DMS153 treated with DMSO at 0.1 percent for 48 hours (cell line): ENCODE data around the gene CCDC112.

Experiments
- DNase-seq: peaks from one replicate; lab custom pipeline; 2025; ENCODE audit not compliant: unreplicated experiment; lab: John Stamatoyannopoulos, UW

The CCDC112 gene

DNA sequence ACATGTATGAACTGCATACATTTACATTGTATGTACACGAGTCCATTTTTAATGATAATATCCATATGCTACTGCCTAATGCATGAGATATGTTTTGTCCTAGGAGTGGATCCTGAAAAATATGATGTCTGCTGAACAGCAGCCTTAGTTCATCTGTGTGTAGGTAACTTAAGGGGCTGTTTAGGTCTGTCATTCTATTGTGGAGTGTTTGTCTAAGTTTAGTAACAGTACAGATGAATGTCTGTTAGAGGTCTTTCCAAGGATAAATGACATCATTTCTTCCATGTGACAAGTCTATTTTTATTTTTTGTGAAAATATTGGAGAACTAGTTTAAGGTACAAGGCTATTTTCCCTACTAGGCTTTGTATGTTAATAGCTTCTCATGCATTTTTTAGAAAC, 22.6 kb upstream of the CCDC112 start:
- DNase-seq, result no peak

DNA sequence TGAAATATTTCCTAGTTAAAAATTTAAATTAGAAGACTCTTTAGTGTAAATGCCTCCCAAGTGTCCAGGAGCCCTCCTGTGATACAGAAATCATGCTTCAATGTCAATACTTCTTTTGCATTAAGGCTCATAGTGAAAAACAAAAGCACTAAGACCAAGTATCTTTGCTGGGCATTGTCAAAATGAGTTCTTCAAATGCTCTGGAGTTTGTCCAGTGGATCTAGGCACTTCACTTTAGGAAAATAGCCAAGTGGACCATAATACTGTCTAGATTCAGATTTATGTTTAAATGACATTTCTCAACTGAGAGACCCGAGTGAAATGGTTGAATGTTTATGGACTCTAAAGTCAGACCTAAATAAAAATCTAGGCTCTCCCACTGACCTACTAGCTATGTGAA, 21.3 kb upstream of the CCDC112 start:
- DNase-seq, result no peak

DNA sequence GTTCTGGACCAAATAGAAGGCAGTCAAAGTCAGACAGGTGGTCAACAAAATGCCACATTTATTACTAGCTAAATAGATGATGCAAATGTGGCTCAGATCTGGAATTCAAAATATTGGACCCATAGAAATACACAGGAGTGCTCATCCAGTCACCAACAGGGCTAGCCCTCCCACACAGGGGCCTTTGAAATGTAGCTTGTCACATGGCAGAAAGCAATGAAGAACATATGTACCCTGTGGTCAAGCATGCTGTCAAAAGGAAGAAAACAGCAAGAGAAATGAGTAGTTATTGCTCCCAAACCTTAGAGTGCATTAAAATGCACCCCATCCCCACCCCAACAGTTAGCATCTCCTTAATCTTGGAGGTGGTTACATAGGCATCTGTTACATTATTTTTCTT, 20.9 kb upstream of the CCDC112 start:
- no peak for DNase-seq

DNA sequence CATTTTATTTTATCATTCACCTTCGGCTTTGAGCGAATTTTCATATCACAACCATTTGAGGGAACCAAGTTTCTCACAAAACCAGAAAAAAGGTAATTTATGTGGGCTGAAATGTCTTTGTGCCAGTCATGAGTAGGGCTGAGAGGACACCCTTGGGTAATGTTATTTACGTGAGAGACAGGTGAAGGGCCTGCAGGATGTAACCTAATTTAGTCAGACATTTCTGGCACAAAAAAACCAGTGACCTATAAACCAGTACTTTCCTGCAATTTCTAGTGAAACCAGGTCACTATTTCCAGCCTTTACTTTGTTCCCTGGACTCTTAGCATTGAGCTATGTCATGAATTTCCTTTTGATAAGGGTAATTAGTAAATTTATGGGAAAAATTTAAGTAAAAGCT, 17.2 kb upstream of the CCDC112 start:
- no peak for DNase-seq

DNA sequence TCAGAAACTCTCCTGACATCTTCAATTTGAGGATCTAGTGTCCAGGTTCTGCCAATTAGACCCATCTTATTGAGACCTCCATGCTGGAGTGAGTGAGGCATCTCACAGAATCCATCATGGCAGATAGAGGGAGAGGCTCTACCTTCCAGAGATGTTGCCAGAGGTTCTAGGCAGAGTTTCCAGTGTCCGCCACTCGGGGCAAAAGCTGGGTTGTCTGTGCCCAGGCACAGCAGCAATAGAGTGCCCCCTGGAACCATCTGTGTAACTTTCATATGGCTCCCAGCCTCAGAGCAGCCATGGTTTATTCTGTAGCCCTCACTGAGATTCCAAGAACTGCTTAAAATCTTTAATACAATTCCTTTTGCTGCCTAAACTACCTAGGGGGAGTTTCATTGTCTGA, 16.6 kb upstream of the CCDC112 start:
- no peak for DNase-seq

DNA sequence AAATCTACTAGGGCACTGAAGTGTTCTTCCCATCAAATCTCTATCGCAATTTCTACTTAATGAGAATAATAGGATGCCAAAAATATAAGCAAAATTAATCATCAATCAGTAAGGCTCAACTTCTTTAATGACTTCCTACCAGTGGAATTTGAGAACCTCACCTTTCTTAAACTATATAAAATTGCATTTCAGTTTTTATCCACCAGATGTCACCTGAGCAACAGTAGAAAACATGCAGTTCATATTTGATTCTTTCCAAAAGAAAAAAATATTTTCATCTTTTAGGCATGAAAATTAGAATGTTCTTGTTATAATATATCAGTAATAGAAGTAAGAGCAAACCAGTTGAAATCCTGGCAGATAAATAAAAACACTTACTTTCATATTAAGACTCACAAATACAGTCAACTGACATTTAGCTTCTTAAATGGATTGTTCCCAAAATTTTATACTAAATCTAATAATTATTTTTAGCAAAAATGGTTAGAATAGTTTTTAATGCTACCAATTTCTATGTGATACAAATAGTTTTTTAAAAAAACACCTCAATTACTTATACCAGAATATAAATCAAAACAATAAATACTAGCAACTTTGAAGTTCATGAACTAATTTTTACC, 13.4 kb upstream of the CCDC112 start:
- DNase-seq, result no peak

DNA sequence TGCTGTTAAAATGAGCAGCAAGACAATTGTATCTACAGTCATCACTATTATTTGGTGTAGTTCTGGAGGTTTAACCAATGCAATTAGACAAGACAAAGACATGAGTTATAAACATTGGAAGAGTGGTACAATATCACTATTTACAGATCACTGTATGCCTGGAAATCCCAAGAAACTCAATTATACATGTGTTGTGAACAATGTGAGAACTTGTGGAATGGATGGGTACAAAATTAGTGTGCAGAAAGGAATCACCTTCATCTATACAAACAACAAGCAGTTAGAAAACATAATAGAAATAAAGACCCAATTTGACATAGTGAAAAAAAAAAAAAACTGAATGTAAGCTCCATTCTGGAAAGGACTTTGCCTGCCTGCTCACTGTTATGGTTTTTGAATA, 12.4 kb upstream of the CCDC112 start:
- DNase-seq, result no peak

DNA sequence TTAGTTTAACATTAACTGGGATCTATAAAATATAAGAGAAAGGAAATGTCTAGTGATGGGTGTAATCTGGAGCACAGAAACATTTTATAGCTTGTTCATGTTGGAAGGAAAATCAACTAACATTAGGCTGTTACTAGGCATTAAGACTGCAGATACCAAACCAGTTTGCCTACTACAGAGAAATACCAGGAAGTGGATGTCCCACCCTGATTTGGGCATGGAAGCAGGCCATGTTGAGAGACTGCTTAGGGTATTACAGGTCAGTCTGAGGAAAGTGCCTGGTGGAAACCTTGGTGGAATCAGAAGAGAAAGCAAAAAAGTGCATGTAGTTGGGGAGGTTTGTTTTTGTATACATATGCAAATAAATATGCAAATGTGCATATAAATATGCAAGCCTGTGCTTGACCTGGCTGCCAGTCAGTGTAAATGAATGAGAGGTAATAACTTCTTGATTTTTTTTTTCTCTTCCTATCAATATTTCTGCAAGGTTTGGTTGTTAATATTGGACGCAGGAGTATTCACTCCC, 9.6 kb upstream of the CCDC112 start:
- DNase-seq, result no peak

DNA sequence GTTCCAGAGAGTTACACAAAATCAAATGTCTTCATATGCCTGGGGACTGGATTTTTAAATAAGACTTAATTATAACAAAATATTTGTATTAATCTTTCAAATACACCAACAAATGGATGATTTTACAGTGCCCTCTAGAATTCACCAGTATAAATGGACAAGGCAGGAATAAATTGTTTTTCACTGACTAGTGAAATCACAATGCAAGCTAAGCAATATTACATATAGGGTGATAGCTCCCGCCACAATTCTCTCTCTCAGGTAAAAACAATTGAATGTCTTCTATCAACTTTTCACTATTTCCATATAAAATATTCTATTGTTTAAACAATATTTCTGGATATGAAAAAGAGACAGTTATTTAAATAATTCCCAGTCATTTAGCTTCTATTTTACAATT, 8.0 kb upstream of the CCDC112 start:
- DNase-seq, result no peak

DNA sequence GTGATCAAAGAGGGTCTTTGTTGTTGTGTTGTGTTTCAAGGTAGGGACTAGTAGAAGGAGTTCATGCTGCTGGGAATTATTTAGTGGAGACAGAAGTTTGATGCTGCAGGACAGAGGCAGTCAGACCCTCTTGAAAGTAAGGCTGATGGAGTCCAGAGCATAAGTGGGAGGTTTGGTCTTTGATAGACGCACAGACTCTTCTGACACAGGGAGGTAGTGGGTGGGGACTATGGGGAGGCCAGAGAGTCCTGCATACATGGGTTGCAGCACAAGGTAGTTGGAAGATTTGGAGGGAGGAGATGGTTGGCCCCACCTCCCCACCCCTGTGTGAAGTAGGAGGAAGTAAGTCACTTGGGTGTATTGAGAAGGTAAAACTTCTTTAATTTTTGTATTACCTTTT, 2.4 kb upstream of the CCDC112 start:
- DNase-seq, result no peak

DNA sequence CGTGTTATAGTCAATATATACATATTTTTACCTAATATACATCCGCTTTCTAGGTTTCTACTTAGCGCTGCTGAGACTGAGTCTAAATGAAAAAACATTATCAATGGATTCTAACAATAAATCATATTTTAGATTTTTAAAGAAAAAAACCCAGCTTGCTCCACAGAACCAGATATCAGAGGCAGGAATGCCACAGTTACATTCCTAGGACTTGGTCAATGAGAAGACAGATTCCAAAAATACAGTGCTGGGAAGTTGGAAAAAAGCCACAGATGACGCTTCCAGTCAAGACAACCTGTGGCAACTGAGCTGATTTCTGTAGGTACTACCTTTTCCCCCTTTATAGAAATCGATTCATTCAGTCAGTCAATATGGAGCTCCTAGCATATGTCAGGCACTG, 577 bp upstream of the CCDC112 start:
- DNase-seq, result no peak

DNA sequence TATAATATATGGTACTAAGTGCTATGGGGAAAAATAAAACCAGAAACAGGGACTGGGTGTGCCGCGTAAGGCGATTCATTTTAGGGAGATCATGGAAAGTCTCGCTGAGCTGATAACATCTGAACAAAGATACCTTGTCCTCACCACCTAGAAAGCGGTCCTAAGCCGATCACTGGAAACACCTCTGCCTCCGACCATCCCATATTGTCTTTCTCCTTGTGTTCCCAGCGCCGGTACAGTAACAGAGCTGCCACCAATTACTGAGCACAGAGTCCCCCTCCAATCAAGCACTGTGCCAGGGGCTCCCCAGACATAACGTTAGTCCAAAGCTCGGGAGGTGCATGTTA, 704 bp downstream of the CCDC112 start:
- no peak for DNase-seq

DNA sequence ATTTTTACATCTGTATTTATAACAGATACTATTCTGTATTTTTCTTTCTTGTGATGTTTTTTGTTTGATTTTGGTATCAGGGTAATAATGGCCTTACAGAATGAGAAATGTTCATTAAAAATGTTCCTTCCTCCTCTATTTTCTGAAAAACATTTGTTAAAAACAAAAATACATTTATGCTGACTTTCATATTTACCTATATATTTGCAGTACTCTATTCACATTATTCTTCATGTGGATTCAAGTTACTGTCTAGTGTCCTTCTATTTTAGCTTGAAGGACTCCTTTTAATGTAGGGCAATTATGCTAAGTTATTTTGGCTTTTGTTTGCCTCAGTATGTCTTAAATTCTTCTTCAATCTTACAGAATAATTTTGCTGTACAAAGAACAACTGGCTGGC, 5.1 kb downstream of the CCDC112 start:
- no peak for DNase-seq

DNA sequence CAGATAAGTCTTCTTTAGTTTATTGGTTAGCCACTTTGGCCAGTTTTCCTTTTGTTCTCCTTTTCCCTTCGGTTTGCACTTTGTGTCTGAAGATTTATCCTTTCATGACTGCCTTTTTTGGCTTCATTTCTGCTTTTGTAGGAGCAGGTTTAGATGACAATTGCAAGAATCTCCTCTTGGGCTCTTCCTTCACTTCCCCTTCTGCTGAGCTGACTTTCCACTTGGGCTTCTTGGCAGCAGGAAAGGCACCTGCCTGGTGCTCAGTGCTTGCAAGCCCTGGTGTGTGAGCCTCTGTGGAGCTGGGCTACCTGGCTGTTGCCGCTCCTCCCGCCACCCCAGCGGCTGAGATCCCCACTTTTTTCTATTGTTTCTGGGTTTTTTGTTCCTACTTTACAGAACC, 7.3 kb downstream of the CCDC112 start:
- DNase-seq, result no peak

DNA sequence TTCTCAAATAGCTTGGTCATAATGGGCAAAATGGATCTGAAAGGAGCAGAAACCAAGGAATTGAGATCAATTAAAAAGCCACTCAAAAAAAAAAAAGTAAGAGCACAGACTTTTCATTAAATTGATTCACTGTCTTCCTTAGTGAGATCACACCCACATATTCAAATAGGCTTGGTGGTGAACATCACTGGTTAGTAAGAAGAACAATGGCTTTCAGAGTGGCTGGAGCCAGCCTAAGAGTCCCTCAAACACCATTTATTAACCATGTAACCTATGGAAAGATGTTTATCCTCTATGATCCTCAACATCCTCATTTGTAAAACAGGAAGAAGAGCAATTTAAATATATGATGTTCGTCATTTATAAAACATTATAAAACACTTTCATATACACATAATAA, 12.4 kb downstream of the CCDC112 start:
- no peak for DNase-seq

DNA sequence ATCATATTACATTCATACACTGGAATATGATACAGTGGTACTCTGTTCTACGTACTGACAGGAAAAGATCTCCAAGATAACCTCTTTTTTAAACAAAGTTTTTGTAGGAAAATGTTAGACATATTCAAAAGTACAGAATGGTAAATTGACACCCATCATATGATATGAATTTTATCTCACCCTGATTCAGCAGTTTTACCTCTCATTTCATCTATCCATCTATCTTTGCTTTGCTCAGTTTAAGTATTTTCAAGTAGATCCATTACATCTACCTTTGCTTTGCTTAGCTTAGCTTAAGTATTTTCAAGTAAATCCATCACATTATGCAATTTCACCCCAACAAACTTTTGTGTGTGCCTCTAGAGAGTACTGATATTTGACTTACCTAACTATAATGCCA, 14.3 kb downstream of the CCDC112 start:
- no peak for DNase-seq

DNA sequence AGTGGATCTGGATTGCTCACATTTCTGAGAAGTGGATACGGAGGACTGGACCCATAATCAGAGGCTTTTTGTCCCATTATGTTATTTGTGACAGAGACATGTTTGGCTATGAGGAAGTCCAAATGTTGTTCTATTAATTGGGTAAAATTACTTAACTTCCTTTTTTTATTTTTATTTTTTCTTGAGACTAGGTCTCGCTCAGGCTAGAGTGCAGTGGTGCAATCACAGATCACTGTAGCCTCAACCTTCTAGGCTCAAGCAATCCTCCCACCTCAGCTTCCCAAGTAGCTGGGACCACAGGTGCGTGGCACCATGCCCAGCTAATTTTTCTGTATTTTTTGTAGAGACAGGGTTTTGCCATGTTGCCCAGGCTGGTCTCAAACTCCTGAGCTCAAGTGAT, 21.9 kb downstream of the CCDC112 start:
- DNase-seq, result no peak

DNA sequence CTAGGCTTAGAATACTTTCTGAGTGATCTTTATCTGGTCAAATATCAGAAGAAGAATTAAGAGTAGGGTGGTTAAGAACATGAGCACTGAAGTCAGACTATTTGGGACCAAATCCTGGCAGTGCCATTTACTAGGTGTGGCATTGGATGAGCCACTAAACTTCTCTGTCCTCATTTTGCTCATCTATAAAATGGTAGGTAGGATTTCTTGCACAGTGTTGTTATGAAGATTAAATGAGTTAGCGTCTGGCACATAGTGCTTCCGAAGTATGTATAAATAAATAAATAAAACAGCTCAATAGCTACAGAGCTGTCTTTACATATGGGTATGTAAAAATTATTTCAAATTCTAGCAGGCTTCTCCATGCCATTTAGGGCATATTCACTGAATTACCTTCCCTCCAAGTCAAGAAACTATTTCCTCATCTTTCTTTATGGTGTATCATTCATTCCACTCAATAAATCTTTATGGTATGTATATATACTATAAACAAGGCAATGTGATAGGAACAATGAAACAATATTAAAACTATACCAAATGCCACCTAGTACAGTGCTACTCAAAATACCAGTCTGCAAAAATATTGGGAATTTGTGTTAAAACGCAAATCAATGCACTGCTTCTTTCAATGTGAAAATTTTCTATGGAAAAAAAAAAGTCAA, 24.0 kb downstream of the CCDC112 start:
- DNase-seq, result no peak

DNA sequence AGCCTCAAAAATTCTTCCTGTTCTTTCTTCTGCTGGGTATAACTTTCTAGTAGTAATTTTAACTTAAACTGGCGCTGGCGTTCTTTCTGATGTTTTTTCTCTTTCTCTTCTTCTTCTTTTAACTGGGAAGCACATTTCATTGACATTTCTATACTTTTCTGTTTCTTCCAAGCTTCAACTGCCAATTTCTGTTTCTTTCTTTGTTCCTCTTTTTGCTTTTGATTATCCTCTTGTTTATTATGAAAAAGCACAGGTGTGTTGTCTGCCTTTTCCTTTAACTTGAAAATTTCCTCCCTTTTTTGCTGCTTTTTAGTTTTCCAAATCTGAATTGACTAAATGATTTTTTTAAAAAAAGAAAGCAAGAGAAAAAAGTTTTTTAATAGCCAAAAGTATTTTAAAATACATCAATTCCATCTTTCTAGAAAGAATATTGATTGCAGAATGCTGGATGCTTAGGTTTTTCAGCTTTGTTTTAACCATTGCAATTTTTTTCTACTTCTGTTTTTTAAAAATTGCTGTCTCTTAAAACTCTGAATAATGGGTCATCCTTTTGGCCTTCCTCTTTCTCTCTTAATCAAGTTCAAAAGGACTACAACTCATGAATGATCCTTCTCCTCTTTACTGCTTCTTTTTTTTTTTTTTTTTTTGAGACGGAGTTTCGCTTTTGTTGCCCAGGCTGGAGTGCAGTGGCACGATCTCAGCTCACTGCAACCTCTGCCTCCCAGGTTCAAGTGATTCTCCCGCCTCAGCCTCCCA, 25.0 kb downstream of the CCDC112 start:
- DNase-seq, result no peak

DNA sequence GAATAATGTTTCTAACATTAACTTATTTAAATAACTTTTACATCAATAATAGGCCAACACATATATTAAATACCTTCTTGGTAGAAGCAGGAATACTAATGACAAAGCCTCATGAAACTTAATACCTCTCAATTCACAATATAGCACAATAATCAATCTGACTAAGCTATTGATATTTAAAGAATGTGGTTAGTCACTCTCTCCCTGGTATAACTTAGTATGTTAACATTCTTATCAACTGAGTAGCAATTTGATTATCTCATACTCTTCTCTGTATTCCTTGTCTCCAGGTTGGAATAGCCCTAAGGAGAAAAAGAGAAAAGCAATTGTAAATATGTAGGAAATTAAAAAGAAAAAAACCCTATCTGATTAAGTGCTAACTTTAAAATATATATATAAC, 28.8 kb downstream of the CCDC112 start:
- DNase-seq, result no peak

DNA sequence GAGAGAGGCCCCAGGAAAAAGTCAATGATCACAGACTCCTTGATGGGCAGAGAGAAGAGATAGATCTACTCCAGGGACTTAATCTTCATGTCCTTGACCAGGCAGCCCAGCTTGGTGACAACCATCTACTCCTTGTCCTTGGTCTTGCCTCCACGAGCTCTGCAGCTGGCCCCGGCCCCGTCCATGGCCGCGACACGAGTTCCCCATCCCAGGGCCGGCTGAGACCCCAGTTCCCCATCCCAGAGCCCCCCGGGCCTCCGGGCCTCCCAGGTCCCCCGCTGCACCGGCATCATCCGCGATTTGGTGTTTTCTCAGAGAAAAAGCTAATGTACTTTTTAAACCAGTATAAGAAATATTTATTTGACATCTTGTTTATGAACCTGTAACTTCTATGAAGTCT, 31.2 kb downstream of the CCDC112 start:
- DNase-seq, result no peak

DNA sequence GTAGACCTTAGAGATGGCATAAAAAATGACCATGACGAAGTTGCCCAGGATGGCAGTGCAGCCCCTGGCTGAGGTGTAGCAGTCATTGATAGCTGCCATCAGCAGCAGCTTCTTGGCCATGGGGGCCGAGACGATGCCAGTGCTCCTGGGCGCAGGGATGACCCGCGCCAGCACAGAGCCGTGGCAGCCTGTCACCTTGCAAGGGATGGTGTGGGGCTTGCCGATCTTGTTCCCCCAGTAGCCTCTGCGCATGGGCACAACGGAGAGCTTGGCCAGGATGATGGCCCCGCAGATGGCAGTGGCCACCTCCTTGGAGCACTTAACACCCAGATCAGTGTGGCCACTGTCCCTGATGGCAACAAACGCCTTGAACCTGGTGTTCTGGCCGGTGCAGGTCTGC, 31.7 kb downstream of the CCDC112 start:
- DNase-seq, result no peak

DNA sequence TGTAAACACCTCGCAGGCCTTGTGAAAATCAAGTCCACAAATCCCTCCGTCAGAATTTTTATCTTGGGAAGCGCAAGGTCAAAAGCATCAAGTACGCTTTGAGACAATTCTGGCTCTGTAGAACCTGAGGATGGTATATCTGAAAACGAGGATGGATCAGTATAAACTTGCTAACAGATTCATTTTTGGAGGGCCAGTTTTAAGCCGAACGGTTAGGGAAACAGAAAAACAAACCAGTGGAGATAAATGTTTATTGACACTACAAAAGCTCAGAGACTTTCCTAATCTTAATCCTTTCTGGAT, 33.4 kb downstream of the CCDC112 start:
- DNase-seq, result no peak
